ENCODE data around the gene GALK2.

DNA sequence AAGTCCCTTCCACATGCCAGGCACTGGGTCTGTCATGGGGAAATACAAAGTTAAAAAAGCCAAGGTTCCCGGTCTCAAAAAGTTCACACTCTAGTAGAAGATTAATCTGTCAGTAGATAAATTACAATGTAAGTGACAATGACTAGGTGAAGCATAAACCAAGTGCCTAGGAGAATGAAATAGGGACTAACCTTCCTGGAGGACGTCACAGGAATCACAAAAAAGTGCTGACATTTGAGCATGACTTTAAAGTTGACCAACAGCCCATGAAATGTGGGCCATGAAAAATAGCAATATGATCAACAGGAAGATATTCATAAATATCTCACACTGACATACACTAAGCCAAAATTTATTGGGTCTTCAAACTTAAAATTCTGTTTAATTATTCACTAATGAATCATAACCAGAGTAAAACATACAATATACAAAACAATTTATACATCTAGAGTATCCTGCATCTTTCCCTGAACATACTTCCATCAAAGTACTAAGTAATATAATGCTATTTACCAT lies 34.6 kb upstream of the GALK2 start:
- TF ChIP-seq ZNF138 (tag by site-specific recombination; IDR thresholded peaks at IDR 0.05; ENCODE audit: borderline replicate concordance) (no peak), ZNF354C (tag by site-specific recombination; IDR thresholded peaks at IDR 0.05; ENCODE audit: borderline replicate concordance, low read depth) (no peak), ZBTB20 (tag by site-specific recombination; IDR thresholded peaks at IDR 0.05) (no peak)
- TF ChIP-seq, protein P1, sequence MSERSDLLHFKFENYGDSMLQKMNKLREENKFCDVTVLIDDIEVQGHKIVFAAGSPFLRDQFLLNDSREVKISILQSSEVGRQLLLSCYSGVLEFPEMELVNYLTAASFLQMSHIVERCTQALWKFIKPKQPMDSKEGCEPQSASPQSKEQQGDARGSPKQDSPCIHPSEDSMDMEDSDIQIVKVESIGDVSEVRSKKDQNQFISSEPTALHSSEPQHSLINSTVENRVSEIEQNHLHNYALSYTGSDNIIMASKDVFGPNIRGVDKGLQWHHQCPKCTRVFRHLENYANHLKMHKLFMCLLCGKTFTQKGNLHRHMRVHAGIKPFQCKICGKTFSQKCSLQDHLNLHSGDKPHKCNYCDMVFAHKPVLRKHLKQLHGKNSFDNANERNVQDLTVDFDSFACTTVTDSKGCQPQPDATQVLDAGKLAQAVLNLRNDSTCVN (tag by site-specific recombination; optimal IDR thresholded peaks at IDR 0.05), result no peak
- TF ChIP-seq, protein P2, sequence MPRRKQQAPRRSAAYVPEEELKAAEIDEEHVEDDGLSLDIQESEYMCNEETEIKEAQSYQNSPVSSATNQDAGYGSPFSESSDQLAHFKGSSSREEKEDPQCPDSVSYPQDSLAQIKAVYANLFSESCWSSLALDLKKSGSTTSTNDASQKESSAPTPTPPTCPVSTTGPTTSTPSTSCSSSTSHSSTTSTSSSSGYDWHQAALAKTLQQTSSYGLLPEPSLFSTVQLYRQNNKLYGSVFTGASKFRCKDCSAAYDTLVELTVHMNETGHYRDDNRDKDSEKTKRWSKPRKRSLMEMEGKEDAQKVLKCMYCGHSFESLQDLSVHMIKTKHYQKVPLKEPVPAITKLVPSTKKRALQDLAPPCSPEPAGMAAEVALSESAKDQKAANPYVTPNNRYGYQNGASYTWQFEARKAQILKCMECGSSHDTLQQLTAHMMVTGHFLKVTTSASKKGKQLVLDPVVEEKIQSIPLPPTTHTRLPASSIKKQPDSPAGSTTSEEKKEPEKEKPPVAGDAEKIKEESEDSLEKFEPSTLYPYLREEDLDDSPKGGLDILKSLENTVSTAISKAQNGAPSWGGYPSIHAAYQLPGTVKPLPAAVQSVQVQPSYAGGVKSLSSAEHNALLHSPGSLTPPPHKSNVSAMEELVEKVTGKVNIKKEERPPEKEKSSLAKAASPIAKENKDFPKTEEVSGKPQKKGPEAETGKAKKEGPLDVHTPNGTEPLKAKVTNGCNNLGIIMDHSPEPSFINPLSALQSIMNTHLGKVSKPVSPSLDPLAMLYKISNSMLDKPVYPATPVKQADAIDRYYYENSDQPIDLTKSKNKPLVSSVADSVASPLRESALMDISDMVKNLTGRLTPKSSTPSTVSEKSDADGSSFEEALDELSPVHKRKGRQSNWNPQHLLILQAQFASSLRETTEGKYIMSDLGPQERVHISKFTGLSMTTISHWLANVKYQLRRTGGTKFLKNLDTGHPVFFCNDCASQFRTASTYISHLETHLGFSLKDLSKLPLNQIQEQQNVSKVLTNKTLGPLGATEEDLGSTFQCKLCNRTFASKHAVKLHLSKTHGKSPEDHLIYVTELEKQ (tag by site-specific recombination; IDR thresholded peaks at IDR 0.05; ENCODE audit: borderline replicate concordance), result no peak
- TF ChIP-seq, protein P3, sequence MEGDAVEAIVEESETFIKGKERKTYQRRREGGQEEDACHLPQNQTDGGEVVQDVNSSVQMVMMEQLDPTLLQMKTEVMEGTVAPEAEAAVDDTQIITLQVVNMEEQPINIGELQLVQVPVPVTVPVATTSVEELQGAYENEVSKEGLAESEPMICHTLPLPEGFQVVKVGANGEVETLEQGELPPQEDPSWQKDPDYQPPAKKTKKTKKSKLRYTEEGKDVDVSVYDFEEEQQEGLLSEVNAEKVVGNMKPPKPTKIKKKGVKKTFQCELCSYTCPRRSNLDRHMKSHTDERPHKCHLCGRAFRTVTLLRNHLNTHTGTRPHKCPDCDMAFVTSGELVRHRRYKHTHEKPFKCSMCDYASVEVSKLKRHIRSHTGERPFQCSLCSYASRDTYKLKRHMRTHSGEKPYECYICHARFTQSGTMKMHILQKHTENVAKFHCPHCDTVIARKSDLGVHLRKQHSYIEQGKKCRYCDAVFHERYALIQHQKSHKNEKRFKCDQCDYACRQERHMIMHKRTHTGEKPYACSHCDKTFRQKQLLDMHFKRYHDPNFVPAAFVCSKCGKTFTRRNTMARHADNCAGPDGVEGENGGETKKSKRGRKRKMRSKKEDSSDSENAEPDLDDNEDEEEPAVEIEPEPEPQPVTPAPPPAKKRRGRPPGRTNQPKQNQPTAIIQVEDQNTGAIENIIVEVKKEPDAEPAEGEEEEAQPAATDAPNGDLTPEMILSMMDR (tag by site-specific recombination; IDR thresholded peaks at IDR 0.05), result no peak

Data from HEK293 (cell line).